Lower leg skin (tissue), 3 donors: ENCODE data around the gene STX10.

ENCODE experiments used
- CTCF ChIP-seq, 3 donors: fragments of 450-650 bp; IDR thresholded peaks; one replicate each; pipeline ENCODE4 v1.5.1; 2016; ENCODE audit warnings: antibody characterized with exemption in 3 of 3, mild to moderate bottlenecking in 3 of 3, moderate library complexity in 2 of 3
- POLR2A ChIP-seq, 2 donors: fragments of 450-650 bp; IDR thresholded peaks; one replicate each; pipeline ENCODE4 v1.6.1; 2016 to 2017; ENCODE audit warnings: antibody characterized with exemption in 2 of 2, mild to moderate bottlenecking in 1 of 2, moderate library complexity in 1 of 2

- TF ChIP-seq POLR2A (IDR thresholded peaks at IDR 0.05) (no peak), CTCF (IDR thresholded peaks at IDR 0.05) (no peak)
Measured at GRCh38 chr19:13127051-13127450, 23.1 kb downstream of the STX10 start.
